Measurements from ENCODE around the gene AXIN2.

GRCh38 chr17:65599650-65600049 is 38.2 kb upstream of the AXIN2 start:
- no peak for TF ChIP-seq POLR2A (IDR thresholded peaks at IDR 0.05)
- TF ChIP-seq POLR2AphosphoS5 (IDR thresholded peaks at IDR 0.05) = no peak
- no peak for TF ChIP-seq CTCF (IDR thresholded peaks at IDR 0.05)
